IMR-90 (cell line): ENCODE measurements around the gene ASPN. TPM values are rescaled to one million over a fixed set of nuclear protein-coding genes. Genes with fewer than 3 reads are reported as not detected.

Experiments
- ATAC-seq: fragments of 200-7000 bp; cut with Tn5 transposase; 2 replicates; pipeline ENCODE4 v1.9.1; 2020; ENCODE audit warnings: low read depth, mild to moderate bottlenecking, moderate library complexity
- BruUV-seq: library from RNA; stranded (reverse); fragments of 400-500 nt; replicated peaks from 2 replicates; lab custom pipeline; 2021; lab: Mats Ljungman, UMichigan
- CTCF ChIA-PET: fragments of 300-600 bp; formaldehyde crosslinking; extraction: SDS; loops from one replicate; lab custom pipeline; 2021; ENCODE audit warnings: antibody characterized with exemption; lab: Yijun Ruan, JAX
- POLR2A ChIA-PET: fragments of 300-600 bp; sonication (Branson Sonifier 250); formaldehyde crosslinking; loops from one replicate; lab custom pipeline; 2022; ENCODE audit warnings: antibody characterized with exemption; ENCODE audit not compliant: unreplicated experiment; lab: Charles Lee
- DNase-seq: peaks from one replicate; pipeline ENCODE4 v3.0.0; 2013
- H2AFZ ChIP-seq: replicated peaks from 2 replicates; pipeline ENCODE3; 2013; ENCODE audit warnings: low read length, mild to moderate bottlenecking; ENCODE audit not compliant: poor library complexity
- H2AK5ac ChIP-seq: 2 replicates; pipeline ENCODE4 v1.6.1; 2013; ENCODE audit warnings: low read depth, low read length, inconsistent platforms
- H2AK9ac ChIP-seq: replicated peaks from 2 replicates; pipeline ENCODE3; 2013; ENCODE audit warnings: mild to moderate bottlenecking, low read depth, low read length, moderate library complexity; ENCODE audit not compliant: poor library complexity
- H2BK120ac ChIP-seq: 2 replicates; pipeline ENCODE4 v1.6.1; 2013; ENCODE audit warnings: low read depth, low read length, inconsistent platforms
- H2BK15ac ChIP-seq: 3 replicates; pipeline ENCODE4 v1.6.1; 2013; ENCODE audit warnings: low read depth, low read length, inconsistent platforms
- H2BK20ac ChIP-seq: 2 replicates; pipeline ENCODE4 v1.6.1; 2013; ENCODE audit warnings: low read depth, mild to moderate bottlenecking, inconsistent platforms, low read length, moderate library complexity
- H2BK5ac ChIP-seq: 2 replicates; pipeline ENCODE4 v1.6.1; 2013; ENCODE audit warnings: mild to moderate bottlenecking, low read depth, low read length, inconsistent platforms; ENCODE audit not compliant: poor library complexity, severe bottlenecking
- H3K14ac ChIP-seq: replicated peaks from 2 replicates; pipeline ENCODE4 v1.6.1; 2013; ENCODE audit warnings: low read depth, low read length, inconsistent platforms
- H3K18ac ChIP-seq: 2 replicates; pipeline ENCODE4 v1.6.1; 2013; ENCODE audit warnings: low read depth, low read length, control low read depth
- H3K23ac ChIP-seq: 2 replicates; pipeline ENCODE4 v1.6.1; 2013; ENCODE audit warnings: low read depth, low read length, inconsistent platforms
- H3K27ac ChIP-seq: 2 replicates; pipeline ENCODE4 v1.5.1; 2013; ENCODE audit warnings: mild to moderate bottlenecking, control low read depth, low read length; ENCODE audit not compliant: insufficient read depth
- H3K27me3 ChIP-seq: 2 replicates; pipeline ENCODE4 v1.6.1; 2013; ENCODE audit warnings: low read length; ENCODE audit not compliant: control insufficient read depth, insufficient read depth
- H3K36me3 ChIP-seq: 2 replicates; pipeline ENCODE4 v1.6.1; 2013; ENCODE audit warnings: low read length, mixed read lengths; ENCODE audit not compliant: control insufficient read depth, insufficient read depth
- H3K4ac ChIP-seq: 2 replicates; pipeline ENCODE4 v1.6.1; 2013; ENCODE audit warnings: low read depth, low read length, inconsistent platforms
- H3K4me1 ChIP-seq: 2 replicates; pipeline ENCODE4 v1.6.1; 2013; ENCODE audit warnings: low read length, mixed read lengths; ENCODE audit not compliant: control insufficient read depth, insufficient read depth
- H3K4me2 ChIP-seq: 2 replicates; pipeline ENCODE4 v1.6.1; 2013; ENCODE audit warnings: low read depth, mild to moderate bottlenecking, control low read depth, low read length, moderate library complexity
- H3K4me3 ChIP-seq: 2 replicates; pipeline ENCODE4 v1.5.1; 2013; ENCODE audit warnings: low read depth, mild to moderate bottlenecking, control low read depth, low read length, moderate library complexity; ENCODE audit not compliant: insufficient read depth
- H3K56ac ChIP-seq: 2 replicates; pipeline ENCODE4 v1.6.1; 2013; ENCODE audit warnings: low read length, inconsistent platforms; ENCODE audit not compliant: insufficient read depth; ENCODE audit errors: extremely low read depth
- H3K79me1 ChIP-seq, 2 experiments: 2 replicates each; pipeline ENCODE4 v1.6.1; 2013; ENCODE audit warnings: low read length in 2 of 2, inconsistent platforms in 1 of 2, low read depth in 1 of 2
- H3K9ac ChIP-seq: 2 replicates; pipeline ENCODE4 v1.6.1; 2013; ENCODE audit warnings: low read depth, low read length, control low read depth
- H3K9me1 ChIP-seq: 2 replicates; pipeline ENCODE4 v1.6.1; 2013; ENCODE audit warnings: low read length, inconsistent platforms; ENCODE audit not compliant: insufficient read depth
- H3K9me3 ChIP-seq: 2 replicates; pipeline ENCODE4 v1.6.1; 2013; ENCODE audit warnings: low read length; ENCODE audit not compliant: control insufficient read depth, insufficient read depth
- H4K20me1 ChIP-seq: 2 replicates; pipeline ENCODE4 v1.6.1; 2013; ENCODE audit warnings: low read length, inconsistent platforms; ENCODE audit not compliant: insufficient read depth
- H4K5ac ChIP-seq: 2 replicates; pipeline ENCODE4 v1.6.1; 2013; ENCODE audit warnings: mild to moderate bottlenecking, low read depth, low read length, control low read depth
- H4K8ac ChIP-seq, 2 experiments: 2 replicates each; pipeline ENCODE4 v1.6.1; 2013; ENCODE audit warnings: low read depth in 2 of 2, low read length in 2 of 2, control low read depth in 1 of 2, inconsistent platforms in 1 of 2
- H4K91ac ChIP-seq: 2 replicates; pipeline ENCODE4 v1.6.1; 2013; ENCODE audit warnings: low read depth, low read length, inconsistent platforms; ENCODE audit not compliant: insufficient read depth
- BHLHE40 ChIP-seq: fragments of 150-350 bp; IDR thresholded peaks from 2 replicates; pipeline ENCODE4 v1.6.1; 2016; ENCODE audit warnings: mild to moderate bottlenecking, low read depth, low read length
- CEBPB ChIP-seq: IDR thresholded peaks from 2 replicates; pipeline ENCODE4 v1.6.1; 2012; ENCODE audit warnings: low read depth, low read length, improper control_type of control experiment
- MXI1 ChIP-seq: IDR thresholded peaks from 2 replicates; pipeline ENCODE4 v1.6.1; 2012; ENCODE audit warnings: low read depth, mild to moderate bottlenecking, low read length, moderate library complexity, borderline replicate concordance
- NFE2L2 ChIP-seq: fragments of 150-350 bp; IDR thresholded peaks from 2 replicates; pipeline ENCODE4 v1.6.1; 2016; ENCODE audit warnings: low read depth, mild to moderate bottlenecking, low read length
- POLR2A ChIP-seq: IDR thresholded peaks from 2 replicates; pipeline ENCODE4 v1.6.1; 2012; ENCODE audit warnings: mild to moderate bottlenecking, low read depth, low read length
- WGBS, 2 experiments: methylation state at CpG; one replicate each; pipeline versions ENCODE4 v1.1.5 to v1.1.7; 2013; ENCODE audit warnings: missing lambda C conversion rate in 2 of 2; ENCODE audit not compliant: insufficient read length in 1 of 2; ENCODE audit errors: extremely low coverage in 2 of 2; 5-methylcytosine and 5-hydroxymethylcytosine counted together
- dilution Hi-C: fragments of 300-500 bp; cut with HindIII; formaldehyde crosslinking; loops from one replicate; pipeline ENCODE4 v1.14.3; 2018; ENCODE audit warnings: low sequenced_read_pairs; ENCODE audit not compliant: unreplicated experiment
- in situ Hi-C: fragments of 300-500 bp; cut with MboI; formaldehyde crosslinking; loops from 3 replicates; pipeline ENCODE4 v1.14.3; 2019; ENCODE audit warnings: low sequenced_read_pairs, inconsistent platforms, mixed read lengths
- intact Hi-C: fragments of 100-400 bp; cut with micrococcal nuclease; formaldehyde crosslinking; loops from 2 replicates; pipeline ENCODE4 v1.10.0; 2022
- polyA plus RNA-seq, 3 experiments: library from polyadenylated mRNA; depleted of rRNA; stranded (reverse); fragments of >200 nt; gene quantifications; 2 replicates each; pipeline ENCODE4 v1.2.3, GENCODE V29; 2012; ENCODE audit warnings: low replicate concordance in 1 of 3
- total RNA-seq: library from RNA; depleted of rRNA; stranded (reverse); fragments of >200 nt; gene quantifications from 2 replicates; pipeline ENCODE4 v1.2.3, GENCODE V29; 2012

ASPN gene
- total and polyA plus RNA-seq, 2 of the 4 experiments (the other 2 are of a cell fraction), result under 0.01 to 0.09 TPM

DNA sequence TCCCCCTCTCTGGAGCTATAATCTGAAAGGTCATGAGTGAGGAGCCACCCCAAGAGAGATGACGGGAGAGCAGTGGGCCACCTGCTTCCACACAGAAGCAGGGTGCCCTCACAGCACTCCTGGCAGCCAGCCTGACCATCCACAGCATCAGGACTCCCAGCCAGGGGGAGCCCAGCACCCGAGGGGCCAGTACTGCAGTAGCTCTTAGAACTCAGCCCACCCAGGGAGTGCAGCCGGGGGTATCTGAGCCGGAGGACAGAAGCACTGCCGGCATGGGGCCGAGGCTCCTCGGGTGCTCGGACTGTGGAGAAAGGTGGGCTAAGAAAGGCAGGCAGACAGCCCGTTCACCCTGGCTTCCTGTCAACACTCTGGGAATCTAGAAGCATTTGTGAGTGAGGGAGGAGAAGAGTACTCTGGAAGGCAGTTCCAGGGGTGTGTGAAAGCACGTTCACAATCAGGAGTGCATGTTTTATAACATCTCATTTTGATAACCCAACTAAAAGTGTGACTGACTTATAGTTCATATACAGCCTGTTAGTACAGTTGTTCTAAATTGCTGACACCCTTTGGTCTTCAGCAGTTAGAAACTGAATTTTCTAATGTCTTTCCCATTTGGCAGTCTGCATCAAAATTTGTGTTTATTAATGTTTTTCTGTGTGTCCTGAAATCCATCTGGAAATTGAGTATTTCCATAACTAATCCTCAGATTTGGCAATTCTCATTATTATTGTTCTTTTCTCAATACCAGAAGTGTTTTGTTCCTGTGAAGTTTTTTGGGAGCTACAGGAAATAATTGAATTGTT, 25.9 kb upstream of the ASPN start:
- Histone ChIP-seq H3K9me1 (peaks cover 26% of the 10 kb centered on the region), H2BK120ac (peak overlapping the region; percentile 99), H4K5ac (peak overlapping the region; percentile 39), H2BK5ac (no peak overlapping the region), H3K4me3 (no peak overlapping the region), H3K36me3 (no peaks in the 10 kb centered on the region), H3K4me2 (no peak overlapping the region), H2AK5ac (peak overlapping the region; percentile 57; the same call in 1 of the 2 replicates), H3K56ac (no peak overlapping the region), H3K9ac (no peak overlapping the region), H3K79me1 (peaks cover 0 to 18% of the 10 kb centered on the region in 2 experiments; a peak in 2 of 4 replicates), H3K27me3 (no peaks in the 10 kb centered on the region), H3K18ac (peak overlapping the region; percentile 84; the same call in 1 of the 2 replicates), H3K9me3 (no peaks in the 10 kb centered on the region), H3K27ac (no peak overlapping the region), H4K20me1 (no peaks in the 10 kb centered on the region), H3K4me1 (peaks cover 30% of the 10 kb centered on the region), H2AK9ac (peak overlapping the region; percentile 51), H2BK15ac (peak overlapping the region; percentile 93; the same call in 2 of the 3 replicates), H4K8ac (peak overlapping the region; percentile 77 to 85; a peak in 3 of 4 replicates), H3K23ac (peak overlapping the region; percentile 49; the same call in 1 of the 2 replicates), H3K14ac (peak overlapping the region; percentile 2; the same call in 1 of the 2 replicates), H4K91ac (peak overlapping the region; percentile 99), H2AFZ (peak overlapping the region; percentile 80), H2BK20ac (peak overlapping the region; percentile 98), H3K4ac (peak overlapping the region; percentile 98)
- BruUV-seq, result no TSS peak
- no peak for ATAC-seq
- ChIA-PET POLR2A (no interaction called here), CTCF (no interaction called here)
- dilution Hi-C loops (no loop called here), intact Hi-C loops (no loop called here), in situ Hi-C loops (no loop called here)
- DNase-seq, result no peak
- TF ChIP-seq NFE2L2 (no peak), MXI1 (no peak), BHLHE40 (no peak), CEBPB (no peak), POLR2A (no peak)
- WGBS, 2 experiments, result 40% methylated on average over 1 of the region's 10 CpGs; no CpG with 5 or more reads in 1 of the 2 experiments
